SK-N-SH (cell line): ENCODE results near the gene GAS6. TPM values are rescaled to one million over a fixed set of nuclear protein-coding genes. Genes with fewer than 3 reads are reported as not detected.

Source experiments
- CTCF ChIA-PET: fragments of 300-600, 350-600 bp; formaldehyde crosslinking; extraction: SDS; loops from one replicate; lab custom pipeline; 2021; lab: Yijun Ruan, JAX
- POLR2A ChIA-PET: fragments of 350-600 bp; sonication (Branson Sonifier 250); formaldehyde crosslinking; extraction: SDS; loops from one replicate; lab custom pipeline; 2020; ENCODE audit warnings: antibody characterized with exemption, inconsistent platforms; lab: Yijun Ruan, JAX
- DNase-seq: peaks from one replicate; pipeline ENCODE4 v3.0.0; 2012
- H2AFZ ChIP-seq: fragments of 200-600 bp; sonication (generic); 2 replicates; pipeline ENCODE4 v1.8.1; 2016; ENCODE audit warnings: antibody characterized with exemption, mild to moderate bottlenecking, low read depth
- H3F3A ChIP-seq: fragments of 200-600 bp; sonication (generic); replicated peaks from 2 replicates; pipeline ENCODE3; 2016; ENCODE audit warnings: antibody characterized with exemption, mild to moderate bottlenecking; ENCODE audit not compliant: insufficient read depth
- H3K27ac ChIP-seq, 2 experiments: fragments of 200-500 bp in 1 of 2; fragments of 200-600 bp in 1 of 2; sonication (Bioruptor generic) in 1 of 2; sonication (generic), shearing (Covaris generic) in 1 of 2; 2 replicates each; pipeline versions ENCODE4 v1.5.1 to v1.6.1; 2014 to 2016; ENCODE audit warnings: low read depth in 2 of 2, inconsistent platforms in 1 of 2, low read length in 1 of 2, mild to moderate bottlenecking in 1 of 2, mixed read lengths in 1 of 2
- H3K27me3 ChIP-seq: fragments of 200-600 bp; sonication (generic), shearing (Covaris generic); 2 replicates; pipeline ENCODE4 v1.6.1; 2016; ENCODE audit warnings: mixed run types; ENCODE audit not compliant: insufficient read depth
- H3K36me3 ChIP-seq, 2 experiments: fragments of 200-500 bp in 1 of 2; fragments of 200-600 bp in 1 of 2; sonication (Bioruptor generic) in 1 of 2; sonication (generic) in 1 of 2; replicated peaks in 1 of 2; 2 replicates each; pipeline versions ENCODE3 to v1.5.1; 2014 to 2016; ENCODE audit warnings: low read length in 1 of 2, mild to moderate bottlenecking in 1 of 2; ENCODE audit not compliant: insufficient read depth in 2 of 2, control insufficient read depth in 1 of 2
- H3K4me1 ChIP-seq, 2 experiments: fragments of 200-500 bp in 1 of 2; fragments of 200-600 bp in 1 of 2; sonication (Bioruptor generic) in 1 of 2; sonication (generic), shearing (Covaris generic) in 1 of 2; 2 replicates each; pipeline versions ENCODE4 v1.5.1 to v1.6.1; 2014 to 2016; ENCODE audit warnings: low read depth in 1 of 2, low read length in 1 of 2, mixed run types in 1 of 2; ENCODE audit not compliant: insufficient read depth in 2 of 2, control insufficient read depth in 1 of 2
- H3K4me2 ChIP-seq: fragments of 200-600 bp; sonication (generic), shearing (Covaris generic); 2 replicates; pipeline ENCODE4 v1.6.1; 2017; ENCODE audit warnings: mixed run types
- H3K4me3 ChIP-seq, 2 experiments: fragments of 200-500 bp in 1 of 2; fragments of 200-600 bp in 1 of 2; sonication (Bioruptor generic) in 1 of 2; sonication (generic), shearing (Covaris generic) in 1 of 2; 2 replicates each; pipeline versions ENCODE4 v1.5.1 to v1.8.1; 2014 to 2016; ENCODE audit warnings: low read depth in 2 of 2, inconsistent platforms in 1 of 2, low read length in 1 of 2, mild to moderate bottlenecking in 1 of 2, mixed read lengths in 1 of 2, moderate library complexity in 1 of 2
- H3K79me2 ChIP-seq: fragments of 200-600 bp; sonication (generic); 2 replicates; pipeline ENCODE4 v1.8.1; 2017; ENCODE audit warnings: mild to moderate bottlenecking; ENCODE audit not compliant: insufficient read depth
- H3K9ac ChIP-seq: fragments of 200-600 bp; sonication (generic); 2 replicates; pipeline ENCODE4 v1.6.1; 2017; ENCODE audit warnings: mixed run types
- H3K9me2 ChIP-seq: fragments of 200-600 bp; sonication (generic); 2 replicates; pipeline ENCODE4 v1.6.1; 2017; ENCODE audit warnings: mixed run types
- H3K9me3 ChIP-seq: fragments of 200-600 bp; sonication (generic); 2 replicates; pipeline ENCODE4 v1.6.1; 2017; ENCODE audit warnings: mixed run types, mild to moderate bottlenecking, moderate library complexity
- H4K20me1 ChIP-seq: fragments of 200-600 bp; sonication (generic); 2 replicates; pipeline ENCODE4 v1.6.1; 2017; ENCODE audit warnings: mild to moderate bottlenecking, mixed run types; ENCODE audit not compliant: insufficient read depth
- CHD2 ChIP-seq: fragments of 150-350 bp; IDR thresholded peaks from 2 replicates; pipeline ENCODE4 v1.6.1; 2018; ENCODE audit warnings: low read length; ENCODE audit not compliant: partially characterized antibody
- CTCF ChIP-seq: fragments of 200-600 bp; sonication (generic); IDR thresholded peaks from 2 replicates; pipeline ENCODE4 v1.6.1; 2017; ENCODE audit warnings: antibody characterized with exemption, mild to moderate bottlenecking, moderate library complexity
- ELF1 ChIP-seq: IDR thresholded peaks from 2 replicates; pipeline ENCODE4 v1.4.0; 2012
- EZH2phosphoT487 ChIP-seq: fragments of 200-600 bp; sonication (generic); IDR thresholded peaks from 2 replicates; pipeline ENCODE4 v1.6.1; 2017; ENCODE audit warnings: low read depth, mixed run types, mild to moderate bottlenecking, antibody characterized with exemption, moderate library complexity, borderline replicate concordance
- FOXM1 ChIP-seq: IDR thresholded peaks from 2 replicates; pipeline ENCODE4 v1.4.0; 2012; ENCODE audit warnings: low read depth, mild to moderate bottlenecking
- GATA2 ChIP-seq: sonication (generic); formaldehyde crosslinking; IDR thresholded peaks from 2 replicates; pipeline ENCODE4 v1.5.0; 2020; ENCODE audit warnings: mild to moderate bottlenecking, missing genetic modification reagents
- MEF2A ChIP-seq: IDR thresholded peaks from 2 replicates; pipeline ENCODE4 v1.4.0; 2012; ENCODE audit warnings: low read depth, borderline replicate concordance
- NFIC ChIP-seq: IDR thresholded peaks from 2 replicates; pipeline ENCODE4 v1.4.0; 2012; ENCODE audit warnings: borderline replicate concordance
- POLR2AphosphoS5 ChIP-seq: IDR thresholded peaks from 2 replicates; pipeline ENCODE4 v1.6.1; 2012; ENCODE audit warnings: low read depth, low read length
- RAD21 ChIP-seq: IDR thresholded peaks from 2 replicates; pipeline ENCODE4 v1.6.1; 2012; ENCODE audit warnings: mild to moderate bottlenecking, low read length
- RFX5 ChIP-seq: IDR thresholded peaks from 2 replicates; pipeline ENCODE4 v1.6.1; 2012; ENCODE audit warnings: mild to moderate bottlenecking, improper control_type of control experiment, low read length
- RXRA ChIP-seq: IDR thresholded peaks from 2 replicates; pipeline ENCODE4 v1.4.0; 2012; ENCODE audit warnings: low read depth, mild to moderate bottlenecking, borderline replicate concordance
- SIN3A ChIP-seq: IDR thresholded peaks from 2 replicates; pipeline ENCODE4 v1.6.1; 2012; ENCODE audit warnings: low read depth, mild to moderate bottlenecking, low read length, moderate library complexity, borderline replicate concordance
- TEAD4 ChIP-seq: IDR thresholded peaks from 2 replicates; pipeline ENCODE4 v1.4.0; 2012; ENCODE audit warnings: mild to moderate bottlenecking, borderline replicate concordance; ENCODE audit not compliant: insufficient read depth
- YY1 ChIP-seq: IDR thresholded peaks from 2 replicates; pipeline ENCODE4 v1.4.0; 2012; ENCODE audit warnings: low read depth, mild to moderate bottlenecking
- ZBTB33 ChIP-seq: IDR thresholded peaks from 2 replicates; pipeline ENCODE4 v1.4.0; 2012; ENCODE audit warnings: low read depth, borderline replicate concordance
- WGBS: methylation state at CpG from one replicate; pipeline ENCODE4 v1.1.6; 2017; ENCODE audit warnings: low lambda C conversion rate; 5-methylcytosine and 5-hydroxymethylcytosine counted together
- polyA plus RNA-seq, 3 experiments: library from polyadenylated mRNA; depleted of rRNA; stranded (reverse); fragments of >200 nt; gene quantifications; 2 replicates each; pipeline ENCODE4 v1.2.3, GENCODE V29; 2012
- TF ChIP-seq, protein P1 (sequence below): IDR thresholded peaks from 2 replicates; pipeline ENCODE4; 2012
- TF ChIP-seq, protein P2 (sequence below): IDR thresholded peaks from 2 replicates; pipeline ENCODE4 v1.4.0; 2012; ENCODE audit warnings: low read depth, borderline replicate concordance

The GAS6 gene
- polyA plus RNA-seq, 1 of the 3 experiments (the other 2 are of a cell fraction): 380 TPM

DNA sequence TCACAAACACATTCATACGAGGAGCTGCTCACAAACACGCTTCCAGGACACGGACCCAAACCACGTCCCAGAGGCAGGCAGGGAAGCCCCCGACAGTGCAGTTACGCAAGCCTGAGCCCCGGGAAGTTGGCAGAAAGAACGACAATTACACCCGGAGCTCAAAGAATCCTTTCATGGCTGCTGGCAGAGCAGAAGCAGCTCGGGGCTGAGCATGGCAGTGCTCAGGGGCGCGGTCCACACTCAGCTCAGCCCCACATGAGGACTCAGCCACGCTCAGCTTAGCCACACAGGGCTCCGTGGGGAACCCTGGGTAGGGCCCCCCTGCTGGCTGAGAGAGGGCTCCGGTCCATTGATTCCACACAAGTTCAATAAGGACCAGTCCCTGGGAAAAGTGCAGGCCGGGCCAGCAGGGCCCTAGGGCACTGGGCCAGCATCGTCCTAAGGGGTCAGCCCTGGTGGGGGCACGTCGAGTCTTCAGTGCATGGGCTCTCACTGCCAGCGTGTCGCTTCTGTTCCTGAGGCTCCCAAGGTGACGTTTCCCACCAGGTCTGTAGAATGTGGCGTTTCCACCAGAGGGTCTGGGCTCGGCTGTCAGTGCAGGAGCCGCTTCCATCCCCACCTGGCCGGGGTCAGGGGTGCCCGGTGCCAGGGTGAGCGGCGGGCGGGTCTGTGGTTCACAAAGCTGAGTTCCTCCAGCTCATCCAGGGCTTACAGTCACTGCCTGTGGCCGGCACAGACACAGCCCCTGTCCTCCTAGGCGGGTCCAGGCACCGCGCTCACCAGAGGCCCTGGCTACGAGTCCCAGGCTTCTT is 23.1 kb downstream of the GAS6 start:
- no peak for DNase-seq
- TF ChIP-seq CHD2 (no peak), ZBTB33 (no peak), ELF1 (no peak)
- TF ChIP-seq, protein P1, sequence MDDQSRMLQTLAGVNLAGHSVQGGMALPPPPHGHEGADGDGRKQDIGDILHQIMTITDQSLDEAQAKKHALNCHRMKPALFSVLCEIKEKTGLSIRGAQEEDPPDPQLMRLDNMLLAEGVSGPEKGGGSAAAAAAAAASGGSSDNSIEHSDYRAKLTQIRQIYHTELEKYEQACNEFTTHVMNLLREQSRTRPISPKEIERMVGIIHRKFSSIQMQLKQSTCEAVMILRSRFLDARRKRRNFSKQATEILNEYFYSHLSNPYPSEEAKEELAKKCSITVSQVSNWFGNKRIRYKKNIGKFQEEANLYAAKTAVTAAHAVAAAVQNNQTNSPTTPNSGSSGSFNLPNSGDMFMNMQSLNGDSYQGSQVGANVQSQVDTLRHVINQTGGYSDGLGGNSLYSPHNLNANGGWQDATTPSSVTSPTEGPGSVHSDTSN: 0 out of 2 replicates have a peak, but pooled peaks have one; percentile 2
- TF ChIP-seq, all 33 proteins: peak for 1
- ChIA-PET POLR2A (interaction anchor here (1.7 kb wide), 1 partner anchor 13 kb away, joined by 7 read pairs; no protein-coding TSS in a partner anchor), CTCF (interaction anchor here (0.6 to 1.3 kb wide), 2 partner anchors 28 to 270 kb away, joined by 3 to 6 read pairs; no protein-coding TSS in a partner anchor)
- H2AFZ ChIP-seq: no peak overlapping the region
- H3F3A ChIP-seq: peaks cover 39% of the 10 kb centered on the region
- H3K36me3 ChIP-seq: peaks cover 19 to 36% of the 10 kb centered on the region in 2 experiments
- H3K4me3 ChIP-seq: no peak overlapping the region
- H4K20me1 ChIP-seq: no peaks in the 10 kb centered on the region; the same call in 1 of the 2 replicates
- peak overlapping the region; percentile 86 for H3K4me2 ChIP-seq
- peak overlapping the region; percentile 88; the same call in 1 of the 2 replicates for H3K9ac ChIP-seq
- H3K9me3 ChIP-seq: no peaks in the 10 kb centered on the region
- H3K79me2 ChIP-seq: peaks cover 71% of the 10 kb centered on the region
- H3K4me1 ChIP-seq: peaks cover 31 to 48% of the 10 kb centered on the region in 2 experiments; a peak in 3 of 4 replicates
- no peaks in the 10 kb centered on the region for H3K27me3 ChIP-seq
- H3K27ac ChIP-seq: peak overlapping the region; percentile 42 to 99
- H3K9me2 ChIP-seq: no peaks in the 10 kb centered on the region
- 95% methylated on average over 2 of the region's 35 CpGs for WGBS

GRCh38 chr13:113839536-113840204 is 24.2 kb downstream of the GAS6 start:
- CTCF ChIA-PET: interaction anchor here (1.0 to 1.3 kb wide), 4 partner anchors 19 to 29 kb away, joined by 3 to 6 read pairs (median 4); no protein-coding TSS in a partner anchor
- peaks cover 13 to 34% of the 10 kb centered on the region in 2 experiments for H3K36me3 ChIP-seq
- 93% methylated on average over 12 of the region's 24 CpGs for WGBS
- TF ChIP-seq, protein P1: no peak
- TF ChIP-seq EZH2phosphoT487: no peak
- no peak for TF ChIP-seq RFX5
- TF ChIP-seq CTCF: no peak
- TF ChIP-seq POLR2AphosphoS5: no peak
- TF ChIP-seq NFIC: no peak
- no peak for TF ChIP-seq RXRA
- TF ChIP-seq TEAD4: no peak
- no peak for TF ChIP-seq MEF2A
- no peak for TF ChIP-seq YY1
- TF ChIP-seq FOXM1: no peak
- TF ChIP-seq SIN3A: no peak
- TF ChIP-seq, protein P2, sequence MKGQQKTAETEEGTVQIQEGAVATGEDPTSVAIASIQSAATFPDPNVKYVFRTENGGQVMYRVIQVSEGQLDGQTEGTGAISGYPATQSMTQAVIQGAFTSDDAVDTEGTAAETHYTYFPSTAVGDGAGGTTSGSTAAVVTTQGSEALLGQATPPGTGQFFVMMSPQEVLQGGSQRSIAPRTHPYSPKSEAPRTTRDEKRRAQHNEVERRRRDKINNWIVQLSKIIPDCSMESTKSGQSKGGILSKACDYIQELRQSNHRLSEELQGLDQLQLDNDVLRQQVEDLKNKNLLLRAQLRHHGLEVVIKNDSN: no peak
- TF ChIP-seq GATA2: no peak
- TF ChIP-seq RAD21: no peak

More at GRCh38 chr13:113839536-113840204, 24.2 kb downstream of the GAS6 start:
- Histone ChIP-seq H3K4me3 (peak overlapping the region; percentile 49 to 56; a peak in 3 of 4 replicates), H3K27me3 (no peaks in the 10 kb centered on the region), H3K27ac (peak overlapping the region; percentile 42 to 99), H3K9ac (peak overlapping the region; percentile 88), H3K79me2 (peaks cover 61% of the 10 kb centered on the region), H2AFZ (no peak overlapping the region), H3K4me2 (peak overlapping the region; percentile 86), H3K9me3 (no peaks in the 10 kb centered on the region), H3K4me1 (peaks cover 34 to 52% of the 10 kb centered on the region in 2 experiments; a peak in 3 of 4 replicates), H3F3A (peaks cover 40% of the 10 kb centered on the region), H3K9me2 (no peaks in the 10 kb centered on the region), H4K20me1 (no peaks in the 10 kb centered on the region; the same call in 1 of the 2 replicates)
- POLR2A ChIA-PET: interaction anchor here (1.7 kb wide), 1 partner anchor 14 kb away, joined by 7 read pairs; no protein-coding TSS in a partner anchor
- DNase-seq: no peak
